ENCODE measurements around the gene TNIP1.

The TNIP1 gene

DNA sequence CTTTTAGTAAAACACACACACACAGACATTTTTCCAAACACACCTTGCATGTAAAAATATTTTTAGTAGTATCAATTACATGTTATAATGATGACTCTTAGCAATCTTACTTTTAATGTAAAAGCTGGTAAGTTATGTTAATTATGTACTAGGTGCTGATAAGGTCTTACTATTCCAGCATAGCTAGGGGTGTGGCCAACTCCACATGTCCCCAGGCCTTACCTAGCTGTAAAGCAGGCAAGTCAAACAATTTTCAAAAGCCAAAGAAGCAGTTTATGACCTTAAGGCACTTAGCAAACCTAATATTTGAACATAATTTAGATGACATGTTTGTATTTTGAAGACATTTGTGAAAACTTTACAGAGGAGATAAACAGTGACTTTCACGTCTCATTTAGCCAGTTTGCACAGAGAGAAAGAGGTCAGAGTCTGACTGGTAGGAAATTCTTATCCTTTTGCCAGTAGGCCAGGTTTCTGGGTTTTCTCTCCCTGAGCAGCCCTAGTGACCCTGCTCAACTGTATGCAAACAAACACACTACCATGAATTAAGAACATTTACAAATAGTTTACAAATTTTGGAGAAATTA, 86.9 kb downstream of the TNIP1 start:
- no peak for DNase-seq

DNA sequence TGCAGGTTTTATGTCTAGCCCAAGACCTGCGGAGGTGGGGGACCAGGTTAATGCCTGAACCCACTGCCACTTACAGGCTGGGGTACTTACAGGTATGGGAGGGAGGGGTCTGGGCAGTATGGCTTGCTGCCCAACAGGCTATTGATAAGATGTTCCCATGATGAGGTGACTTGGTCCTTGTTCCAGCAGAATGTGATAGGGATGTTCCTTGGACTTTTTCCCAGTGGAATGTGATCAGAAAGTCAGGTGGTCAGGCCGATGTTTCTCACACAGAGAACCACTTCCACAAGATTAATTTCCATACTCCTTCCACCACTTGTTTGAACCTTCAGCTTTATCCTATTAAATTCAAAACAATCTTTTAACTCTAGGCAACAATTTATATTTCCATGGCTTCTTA, 87.4 kb downstream of the TNIP1 start:
- DNase-seq, result no peak

DNA sequence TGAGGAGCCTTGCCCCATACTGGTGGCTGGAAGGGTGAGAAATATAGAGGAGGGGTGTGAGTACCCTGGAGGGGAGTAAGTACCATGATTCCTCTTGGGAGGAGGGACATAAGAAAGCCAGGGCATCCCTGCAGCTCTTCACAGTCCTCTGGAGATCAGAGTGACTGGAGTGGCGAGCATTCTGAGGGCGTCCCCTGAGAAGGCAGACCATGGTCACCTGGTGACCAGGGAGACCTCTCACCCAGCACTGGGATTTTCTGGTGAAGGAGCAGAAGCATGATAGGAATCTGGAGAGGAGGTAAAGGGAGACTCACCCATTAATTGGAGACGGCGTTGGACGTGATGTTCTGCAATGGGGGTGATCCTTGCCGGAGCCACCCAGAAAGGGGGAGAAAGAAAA, 88.1 kb downstream of the TNIP1 start:
- DNase-seq, result no peak

DNA sequence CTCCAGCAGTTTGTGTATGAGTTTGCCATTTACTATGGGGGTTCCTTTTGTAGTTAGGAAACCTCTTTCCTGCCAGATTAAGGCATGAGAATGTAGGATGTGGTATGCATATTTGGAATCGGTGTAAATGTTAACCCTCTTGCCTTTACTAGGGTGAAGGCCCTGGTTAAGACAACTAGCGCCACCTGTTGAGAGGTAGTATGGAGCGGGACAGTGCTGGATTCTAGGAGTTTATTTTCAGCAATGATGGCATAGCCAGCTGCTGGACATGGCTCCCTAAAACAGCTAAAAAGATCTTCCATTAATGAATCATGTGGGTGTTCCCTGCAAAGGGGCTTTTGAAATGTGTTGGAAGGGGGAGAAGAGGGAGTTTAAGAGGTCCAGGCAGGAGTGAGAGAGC, 91.1 kb downstream of the TNIP1 start:
- DNase-seq, result no peak

DNA sequence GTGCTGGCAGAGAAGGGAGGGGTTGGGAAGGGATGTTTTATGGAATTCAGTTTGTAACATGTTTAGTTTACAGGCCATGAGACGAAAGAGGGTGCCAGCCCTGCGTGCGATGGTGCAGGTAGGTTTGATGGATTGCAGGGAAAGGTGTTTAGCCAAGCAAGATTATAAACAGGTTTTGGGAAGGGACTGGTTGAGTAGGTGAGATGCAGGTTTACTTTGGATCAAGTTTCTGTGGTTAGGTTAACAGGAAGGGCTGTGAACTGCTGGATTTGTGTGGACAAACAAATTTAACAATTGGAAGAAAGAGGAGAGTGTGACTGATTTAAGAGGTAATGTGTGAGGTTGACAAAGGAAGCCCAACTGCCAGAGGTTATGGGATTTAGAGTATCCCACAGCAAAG, 93.1 kb downstream of the TNIP1 start:
- no peak for DNase-seq
